ENCODE results near the gene TRANK1. TPM values are rescaled to one million over a fixed set of nuclear protein-coding genes. Genes with fewer than 3 reads are reported as not detected.

The TRANK1 gene
- total and polyA plus RNA-seq, 2 of the 8 experiments (the other 6 are each of a cell fraction or from before 2014, with no cell fraction given), result 2.9 to 8.8 TPM

DNA sequence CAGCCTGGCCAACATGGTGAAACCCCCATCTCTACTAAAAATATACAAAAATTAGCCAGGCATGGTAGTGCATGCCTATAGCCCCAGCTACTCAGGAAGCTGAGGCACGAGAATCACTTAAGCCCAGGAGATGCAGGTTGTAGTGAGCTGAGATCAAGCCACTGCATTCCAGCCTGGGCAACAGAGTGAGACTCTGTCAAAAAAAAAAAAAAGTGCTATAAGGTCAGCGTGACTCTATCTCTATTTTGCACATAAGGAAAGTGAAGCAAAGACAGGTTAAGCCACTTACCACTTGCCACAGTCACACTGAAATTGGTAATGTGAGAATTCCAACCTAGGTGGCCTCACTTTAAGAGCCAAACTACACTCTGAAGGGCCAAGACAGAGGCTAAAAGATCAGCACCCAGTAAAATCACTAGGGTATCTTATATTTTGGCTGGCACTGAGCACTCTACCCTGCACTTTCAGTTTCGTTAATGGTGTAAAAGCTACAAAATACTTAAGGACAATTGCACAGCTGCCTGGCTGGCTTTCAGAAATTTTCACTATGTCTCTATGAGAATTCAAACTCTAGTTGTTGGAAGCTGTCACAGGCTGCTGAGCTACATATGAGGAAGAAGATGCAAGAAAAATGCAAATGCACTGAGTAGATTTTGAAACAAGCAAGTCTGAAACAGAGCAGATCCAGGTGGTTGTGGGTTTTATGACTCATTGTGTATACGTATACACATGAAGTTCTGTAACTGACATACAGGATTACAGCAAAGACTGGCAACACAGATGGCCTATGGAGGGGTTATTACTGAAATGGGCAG is 32.7 kb downstream of the TRANK1 start:
- H2BK15ac ChIP-seq (ENCODE audit: low read length), result no peak overlapping the region
- no peaks in the 10 kb centered on the region for H3K9me3 ChIP-seq (ENCODE audit: insufficient read depth in 2 of 2, low read depth in 1 of 2, low read length in 1 of 2)
- H3K56ac ChIP-seq (replicated peaks; ENCODE audit: insufficient read length, low read depth, low read length), result no peak overlapping the region
- H4K91ac ChIP-seq (replicated peaks; ENCODE audit: insufficient read length, low read length), result no peak overlapping the region
- H2AK5ac ChIP-seq (ENCODE audit: low read depth, low read length), result no peak overlapping the region
- no peak overlapping the region for H4K8ac ChIP-seq (ENCODE audit: extremely low read depth, insufficient read depth, low read length)
- no peak overlapping the region for H3K27ac ChIP-seq (ENCODE audit: low read depth, low read length)
- no peaks in the 10 kb centered on the region for H4K20me1 ChIP-seq (replicated peaks in 1 of 2; ENCODE audit: control insufficient read depth in 1 of 2, insufficient read depth in 2 of 2, low read length in 2 of 2)
- H3K4me3 ChIP-seq (ENCODE audit: extremely low read depth in 1 of 4, insufficient read depth in 2 of 4, low read depth in 3 of 4, low read length in 4 of 4), result no peak overlapping the region
- no peak overlapping the region for H2BK20ac ChIP-seq (ENCODE audit: low read length)
- H3K79me1 ChIP-seq (ENCODE audit: low read depth, low read length), result no peaks in the 10 kb centered on the region
- no peak overlapping the region for H2BK120ac ChIP-seq (replicated peaks; ENCODE audit: low read depth, low read length)
- H3K4me1 ChIP-seq (replicated peaks in 1 of 4; ENCODE audit: control insufficient read depth in 3 of 4, insufficient read depth in 4 of 4, low read length in 3 of 4), result no peaks in the 10 kb centered on the region
- no peak for FAIRE-seq
- H3K23ac ChIP-seq (ENCODE audit: insufficient read length), result no peak overlapping the region
- H3K79me2 ChIP-seq (ENCODE audit: control insufficient read depth in 1 of 2, insufficient read depth in 2 of 2, low read length in 2 of 2), result no peaks in the 10 kb centered on the region
- 85% methylated on average over 4 of the region's 4 CpGs; no CpG with 5 or more reads in 1 of the 2 experiments for WGBS, 2 experiments (ENCODE audit: extremely low coverage in 1 of 2, insufficient coverage in 1 of 2, insufficient read length in 1 of 2, insufficient replicate concordance in 2 of 2, low coverage in 1 of 2, low lambda C conversion rate in 2 of 2, missing lambda C conversion rate in 1 of 2)
- H2BK12ac ChIP-seq (ENCODE audit: low read depth, low read length), result no peak overlapping the region
- H2AFZ ChIP-seq (ENCODE audit: low read length), result no peak overlapping the region
- POLR2A ChIA-PET (ENCODE audit: partially characterized antibody), result interaction anchor here (0.8 kb wide), 1 partner anchor 32 kb away, joined by 3 read pairs; no protein-coding TSS in a partner anchor
- no peak overlapping the region for H3K9ac ChIP-seq (replicated peaks in 1 of 4; ENCODE audit: extremely low read depth in 1 of 4, low read depth in 3 of 4, low read length in 3 of 4)
- H3K14ac ChIP-seq (ENCODE audit: insufficient read length), result no peak overlapping the region
- H3K23me2 ChIP-seq (ENCODE audit: low read depth, low read length), result no peaks in the 10 kb centered on the region
- CTCF ChIA-PET (ENCODE audit: partially characterized antibody), result interaction anchor here (0.6 to 6.1 kb wide), 6 partner anchors 10 to 341 kb away, joined by 3 to 48 read pairs (median 3); partner anchors contain the start of genes EPM2AIP1 and MLH1
- H3K4me2 ChIP-seq (ENCODE audit: insufficient read depth in 1 of 2, low read depth in 2 of 2, low read length in 2 of 2), result no peak overlapping the region
- no peak overlapping the region for H3K4ac ChIP-seq (replicated peaks; ENCODE audit: insufficient read length, low read depth, low read length)
- H3K36me3 ChIP-seq (ENCODE audit: control insufficient read depth in 2 of 4, insufficient read depth in 4 of 4, low read length in 3 of 4), result no peaks in the 10 kb centered on the region
- DNase-seq (ENCODE audit: low read depth in 1 of 2, low spot score in 2 of 2), result no peak
- H4K5ac ChIP-seq (ENCODE audit: insufficient read length, low read depth, low read length), result no peak overlapping the region
- no peak overlapping the region for H2BK5ac ChIP-seq (ENCODE audit: low read depth, low read length)
- H3K18ac ChIP-seq (ENCODE audit: extremely low read depth, low read length), result no peak overlapping the region
- no peaks in the 10 kb centered on the region for H3K27me3 ChIP-seq (replicated peaks in 1 of 4; ENCODE audit: control insufficient read depth in 3 of 4, extremely low read depth in 1 of 4, insufficient read depth in 3 of 4, low read length in 3 of 4)

Measured in H1 (cell line).